SU-DHL-6 (cell line): ENCODE measurements around the gene POLR3GL.

Source experiments
- H2AFZ ChIP-seq: fragments of 200-600 bp; sonication (generic); 2 replicates; pipeline ENCODE4 v1.6.1; 2014; ENCODE audit warnings: low read depth, mild to moderate bottlenecking, moderate library complexity, mixed read lengths, antibody characterized with exemption, low read length; ENCODE audit not compliant: severe bottlenecking
- H3F3A ChIP-seq: fragments of 200-600 bp; shearing (Covaris generic); 2 replicates; pipeline ENCODE4 v1.6.0; 2016; ENCODE audit warnings: antibody characterized with exemption, mild to moderate bottlenecking; ENCODE audit not compliant: insufficient read depth
- H3K27ac ChIP-seq: fragments of 200-600 bp; sonication (generic); 2 replicates; pipeline ENCODE4 v1.5.1; 2016; ENCODE audit warnings: low read depth, mild to moderate bottlenecking, low read length, moderate library complexity, mixed read lengths
- H3K27me3 ChIP-seq: fragments of 200-600 bp; sonication (generic), shearing (Covaris generic); 2 replicates; pipeline ENCODE4 v1.6.0; 2014; ENCODE audit warnings: mild to moderate bottlenecking, low read length
- H3K36me3 ChIP-seq: fragments of 200-600 bp; sonication (generic); 2 replicates; pipeline ENCODE4 v1.6.1; 2014; ENCODE audit warnings: mild to moderate bottlenecking, low read length, mixed read lengths
- H3K4me2 ChIP-seq: fragments of 300-600, 200-600 bp; shearing (Covaris generic), sonication (generic); 2 replicates; pipeline ENCODE4 v1.6.0; 2014; ENCODE audit warnings: low read length, low read depth, mild to moderate bottlenecking; ENCODE audit not compliant: poor library complexity, severe bottlenecking
- H3K4me3 ChIP-seq: fragments of 200-600 bp; sonication (generic); 2 replicates; pipeline ENCODE4 v1.5.1; 2014; ENCODE audit warnings: antibody characterized with exemption, low read length, mild to moderate bottlenecking, mixed read lengths; ENCODE audit not compliant: insufficient read depth, poor library complexity, severe bottlenecking
- H3K79me2 ChIP-seq: fragments of 200-600 bp; sonication (generic); 2 replicates; pipeline ENCODE4 v1.6.1; 2014; ENCODE audit warnings: mild to moderate bottlenecking, low read length, moderate library complexity; ENCODE audit not compliant: insufficient read depth
- H3K9ac ChIP-seq: fragments of 200-600 bp; sonication (generic); 2 replicates; pipeline ENCODE4 v1.7.0; 2014; ENCODE audit warnings: mild to moderate bottlenecking, low read length
- H3K9me2 ChIP-seq: fragments of 200-600 bp; sonication (generic); replicated peaks from 2 replicates; pipeline ENCODE4 v1.6.1; 2014; ENCODE audit warnings: low read length; ENCODE audit not compliant: insufficient read depth
- H3K9me3 ChIP-seq: fragments of 200-600 bp; sonication (generic); 2 replicates; pipeline ENCODE4 v1.6.1; 2014; ENCODE audit warnings: low read length, mixed read lengths; ENCODE audit not compliant: insufficient read depth
- H4K20me1 ChIP-seq: fragments of 200-600 bp; sonication (generic); 2 replicates; pipeline ENCODE4 v1.6.1; 2014; ENCODE audit warnings: low read depth, mild to moderate bottlenecking, antibody characterized with exemption, low read length, moderate library complexity, mixed read lengths
- EZH2phosphoT487 ChIP-seq: fragments of 200-600 bp; sonication (generic), shearing (Covaris generic); conservative IDR thresholded peaks from 2 replicates; pipeline ENCODE4 v1.6.1; 2018; ENCODE audit warnings: mild to moderate bottlenecking, antibody characterized with exemption, low read length, moderate library complexity, mixed read lengths
- TF ChIP-seq, protein P1 (sequence below): fragments of 200-600 bp; sonication (generic); IDR thresholded peaks from one replicate; pipeline ENCODE4 v1.5.1; 2017; ENCODE audit warnings: antibody characterized with exemption, mild to moderate bottlenecking, low read length, moderate library complexity; ENCODE audit not compliant: insufficient read depth, poor library complexity, severe bottlenecking

POLR3GL gene

DNA sequence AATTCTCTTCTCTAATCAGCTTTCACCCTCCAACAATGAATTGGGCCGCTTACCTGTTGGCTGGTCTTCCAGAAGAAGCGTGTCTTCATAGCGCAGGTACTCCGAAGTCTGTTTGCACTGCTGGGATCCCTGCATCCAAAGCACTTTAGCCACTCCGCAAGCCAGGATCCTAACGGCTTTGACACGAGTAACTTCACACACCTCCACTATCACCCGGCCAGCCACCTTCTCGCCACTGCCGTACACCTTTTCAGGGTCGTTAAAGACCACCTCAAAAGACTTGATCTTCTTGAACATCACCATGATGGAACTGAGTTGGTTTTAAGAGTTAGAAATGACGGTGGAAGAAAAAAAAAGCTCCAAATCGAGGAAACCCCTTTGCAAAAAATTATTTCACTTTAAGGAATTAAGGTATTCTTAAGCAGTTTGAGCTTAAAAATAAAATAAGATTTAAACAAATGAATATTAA, 31.5 kb downstream of the POLR3GL start:
- Histone ChIP-seq H3F3A (peaks cover 59% of the 10 kb centered on the region), H2AFZ (no peak overlapping the region), H3K36me3 (peaks cover 26% of the 10 kb centered on the region), H3K9me3 (no peaks in the 10 kb centered on the region), H3K27ac (peak overlapping the region; percentile 80), H3K9ac (peak overlapping the region; percentile 94), H3K79me2 (peaks cover 14% of the 10 kb centered on the region), H3K4me3 (peak overlapping the region; percentile 99), H4K20me1 (peaks cover 5% of the 10 kb centered on the region; the same call in 1 of the 2 replicates), H3K4me2 (peak overlapping the region; percentile 90), H3K27me3 (no peaks in the 10 kb centered on the region), H3K9me2 (no peaks in the 10 kb centered on the region)
- no peak for TF ChIP-seq EZH2phosphoT487
- TF ChIP-seq, protein P1, sequence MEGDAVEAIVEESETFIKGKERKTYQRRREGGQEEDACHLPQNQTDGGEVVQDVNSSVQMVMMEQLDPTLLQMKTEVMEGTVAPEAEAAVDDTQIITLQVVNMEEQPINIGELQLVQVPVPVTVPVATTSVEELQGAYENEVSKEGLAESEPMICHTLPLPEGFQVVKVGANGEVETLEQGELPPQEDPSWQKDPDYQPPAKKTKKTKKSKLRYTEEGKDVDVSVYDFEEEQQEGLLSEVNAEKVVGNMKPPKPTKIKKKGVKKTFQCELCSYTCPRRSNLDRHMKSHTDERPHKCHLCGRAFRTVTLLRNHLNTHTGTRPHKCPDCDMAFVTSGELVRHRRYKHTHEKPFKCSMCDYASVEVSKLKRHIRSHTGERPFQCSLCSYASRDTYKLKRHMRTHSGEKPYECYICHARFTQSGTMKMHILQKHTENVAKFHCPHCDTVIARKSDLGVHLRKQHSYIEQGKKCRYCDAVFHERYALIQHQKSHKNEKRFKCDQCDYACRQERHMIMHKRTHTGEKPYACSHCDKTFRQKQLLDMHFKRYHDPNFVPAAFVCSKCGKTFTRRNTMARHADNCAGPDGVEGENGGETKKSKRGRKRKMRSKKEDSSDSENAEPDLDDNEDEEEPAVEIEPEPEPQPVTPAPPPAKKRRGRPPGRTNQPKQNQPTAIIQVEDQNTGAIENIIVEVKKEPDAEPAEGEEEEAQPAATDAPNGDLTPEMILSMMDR, result no peak

DNA sequence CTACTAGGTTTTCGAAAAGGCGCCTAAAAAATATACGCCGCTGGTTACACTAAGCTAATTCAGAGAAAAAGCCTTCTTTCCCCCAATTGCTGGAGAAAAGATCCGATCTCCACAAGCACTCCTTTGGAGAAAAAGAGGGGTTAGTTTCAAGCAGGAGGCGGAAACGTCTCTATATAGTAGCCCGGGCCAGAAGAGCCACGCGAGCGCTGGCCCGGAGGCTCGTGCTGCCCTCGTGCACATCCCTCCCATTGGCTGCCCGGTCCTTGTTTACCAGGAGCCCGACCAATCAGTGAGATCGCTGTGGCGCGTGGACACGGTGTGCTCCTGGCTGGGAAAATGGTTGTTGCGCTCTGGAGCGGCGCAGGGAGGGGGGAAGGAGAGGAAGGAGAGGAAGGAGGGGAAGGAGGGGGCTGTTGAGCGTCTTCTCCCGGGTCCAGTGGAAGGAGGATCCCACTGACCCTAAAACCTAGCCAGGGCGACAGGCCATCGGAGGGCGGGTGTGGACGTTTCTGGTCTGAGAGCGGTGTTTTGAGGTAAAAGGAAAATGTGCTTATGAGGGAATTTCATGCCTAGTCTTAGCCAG, 32.0 kb downstream of the POLR3GL start, which contains the start of gene TXNIP:
TSS of gene TXNIP (minus strand) at position 147 of the 583 bp plus-strand sequence. CDS start 313 bp downstream, outside the sequence.
- H3K27ac ChIP-seq, result peak within 1 kb of the TSS; percentile 80

DNA sequence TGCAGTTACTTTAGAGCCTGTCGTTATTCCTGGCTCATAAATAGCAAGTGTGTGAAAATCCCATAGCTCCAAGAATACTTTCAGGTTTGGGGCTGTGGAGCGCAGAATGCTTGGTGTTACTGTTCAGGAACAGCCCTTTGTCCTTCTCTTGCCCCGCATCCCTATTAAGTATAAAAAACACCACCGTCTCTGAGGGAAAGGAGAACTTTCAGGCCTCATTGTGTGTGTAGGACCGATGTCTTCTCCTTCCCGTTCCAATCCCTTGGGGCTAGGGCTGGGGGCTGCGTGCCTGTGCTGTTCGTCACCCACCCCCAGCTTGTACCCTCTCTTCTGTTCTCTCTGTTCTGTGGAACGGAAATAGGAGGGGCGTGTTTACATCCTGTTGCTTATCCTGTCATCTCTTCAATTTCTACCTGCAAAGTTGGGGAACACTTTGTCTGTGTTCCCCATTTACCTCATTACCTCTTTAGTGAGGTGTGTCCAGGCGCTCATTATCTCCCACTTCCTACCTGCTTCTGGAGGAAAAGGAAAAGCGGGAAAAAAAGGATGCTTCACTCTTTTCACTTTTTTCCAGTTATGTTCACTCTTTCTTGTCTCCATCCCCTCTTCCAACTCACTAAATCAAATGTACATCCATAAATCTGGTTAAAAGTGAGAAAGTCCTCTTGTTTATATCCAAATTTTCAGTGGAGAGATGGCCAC, 32.7 kb downstream of the POLR3GL start:
- H3K36me3 ChIP-seq, result peaks cover 26% of the 10 kb centered on the region
- peak overlapping the region; percentile 87 for H2AFZ ChIP-seq
- no peaks in the 10 kb centered on the region for H3K27me3 ChIP-seq
- H3K9me2 ChIP-seq, result no peaks in the 10 kb centered on the region
- peaks cover 50% of the 10 kb centered on the region for H3F3A ChIP-seq
- peaks cover 14% of the 10 kb centered on the region for H3K79me2 ChIP-seq
- peak overlapping the region; percentile 99 for H3K4me3 ChIP-seq
- H3K9ac ChIP-seq, result peak overlapping the region; percentile 94
- TF ChIP-seq, protein P1, result no peak
- H3K9me3 ChIP-seq, result no peaks in the 10 kb centered on the region
- H3K27ac ChIP-seq, result peak overlapping the region; percentile 80
- peaks cover 5% of the 10 kb centered on the region; the same call in 1 of the 2 replicates for H4K20me1 ChIP-seq
- peak overlapping the region; percentile 90 for H3K4me2 ChIP-seq

More for the DNA sequence above, 32.0 kb downstream of the POLR3GL start, which contains the start of gene TXNIP:
- H3F3A ChIP-seq, result peaks cover 56% of the 10 kb centered on the region
- H3K4me2 ChIP-seq, result peak within 1 kb of the TSS; percentile 90
- no peaks in the 10 kb centered on the region for H3K9me2 ChIP-seq
- peaks cover 26% of the 10 kb centered on the region for H3K36me3 ChIP-seq
- H3K4me3 ChIP-seq, result peak within 1 kb of the TSS; percentile 99
- peak within 1 kb of the TSS; percentile 87 for H2AFZ ChIP-seq
- H3K9ac ChIP-seq, result peak within 1 kb of the TSS; percentile 94
- H3K79me2 ChIP-seq, result peaks cover 14% of the 10 kb centered on the region
- H3K9me3 ChIP-seq, result no peaks in the 10 kb centered on the region
- H4K20me1 ChIP-seq, result peaks cover 5% of the 10 kb centered on the region; the same call in 1 of the 2 replicates
- no peak for TF ChIP-seq EZH2phosphoT487
- TF ChIP-seq, protein P1, result no peak
- H3K27me3 ChIP-seq, result no peaks in the 10 kb centered on the region
